HG03354 (cell line): ENCODE measurements around the gene TNRC6C.
"Not testable (repeated sequence)": the region's sequence is repeated elsewhere in the genome, so short reads cannot be mapped to it uniquely, and the experiment has no call there.

Source experiments
- ATAC-seq: cut with Tn5 transposase; IDR thresholded peaks from one replicate; pipeline ENCODE4 v1.9.1; 2021; ENCODE audit warnings: mild to moderate bottlenecking; ENCODE audit not compliant: unreplicated experiment, poor library complexity, severe bottlenecking

Gene TNRC6C

DNA sequence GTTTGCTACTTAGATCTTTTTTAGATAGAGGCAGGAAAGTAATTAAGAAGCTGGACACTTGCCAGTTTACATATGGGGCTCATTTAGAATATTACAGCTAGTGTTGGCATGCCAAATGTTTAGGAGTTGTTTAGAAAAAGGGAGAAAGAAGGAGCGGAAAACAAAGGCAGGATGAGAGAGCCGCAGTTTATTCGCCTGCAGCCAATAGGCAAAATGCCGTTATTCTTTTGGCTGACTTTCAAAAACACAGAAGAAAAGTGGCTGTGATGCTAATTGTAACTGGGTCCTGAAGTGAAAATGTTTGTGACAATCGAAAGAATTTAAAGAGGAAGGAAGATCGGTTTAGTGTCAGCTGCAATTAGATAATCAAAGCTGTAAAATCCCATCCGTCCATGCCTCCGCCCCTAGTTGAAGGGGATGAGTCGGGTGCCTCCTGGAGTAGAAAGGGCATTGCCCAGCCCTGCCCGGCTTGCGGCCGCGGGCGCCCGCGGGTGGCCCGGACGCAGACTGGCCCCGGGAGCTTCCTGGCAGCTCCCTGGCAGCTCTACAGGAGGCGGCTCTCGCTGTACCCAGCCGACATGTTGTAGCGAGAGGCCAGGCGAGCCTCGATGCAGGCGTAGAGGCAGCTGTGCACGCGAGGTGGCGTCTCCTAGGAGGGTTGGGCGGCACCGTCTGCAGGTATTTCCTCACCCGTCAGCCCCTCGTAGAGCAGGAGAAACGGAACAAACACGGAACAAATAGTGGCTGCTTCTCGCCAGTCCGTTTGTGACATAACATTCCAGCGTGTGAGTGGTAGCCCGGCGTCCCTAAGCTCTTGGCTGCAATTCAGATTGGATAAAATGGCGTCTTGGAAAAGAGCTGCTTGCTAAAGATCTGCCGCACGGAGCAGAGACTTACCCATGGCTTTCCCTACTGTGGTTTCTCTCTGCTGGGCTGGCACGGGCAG is 82.2 kb downstream of the TNRC6C start:
- no peak for ATAC-seq

DNA sequence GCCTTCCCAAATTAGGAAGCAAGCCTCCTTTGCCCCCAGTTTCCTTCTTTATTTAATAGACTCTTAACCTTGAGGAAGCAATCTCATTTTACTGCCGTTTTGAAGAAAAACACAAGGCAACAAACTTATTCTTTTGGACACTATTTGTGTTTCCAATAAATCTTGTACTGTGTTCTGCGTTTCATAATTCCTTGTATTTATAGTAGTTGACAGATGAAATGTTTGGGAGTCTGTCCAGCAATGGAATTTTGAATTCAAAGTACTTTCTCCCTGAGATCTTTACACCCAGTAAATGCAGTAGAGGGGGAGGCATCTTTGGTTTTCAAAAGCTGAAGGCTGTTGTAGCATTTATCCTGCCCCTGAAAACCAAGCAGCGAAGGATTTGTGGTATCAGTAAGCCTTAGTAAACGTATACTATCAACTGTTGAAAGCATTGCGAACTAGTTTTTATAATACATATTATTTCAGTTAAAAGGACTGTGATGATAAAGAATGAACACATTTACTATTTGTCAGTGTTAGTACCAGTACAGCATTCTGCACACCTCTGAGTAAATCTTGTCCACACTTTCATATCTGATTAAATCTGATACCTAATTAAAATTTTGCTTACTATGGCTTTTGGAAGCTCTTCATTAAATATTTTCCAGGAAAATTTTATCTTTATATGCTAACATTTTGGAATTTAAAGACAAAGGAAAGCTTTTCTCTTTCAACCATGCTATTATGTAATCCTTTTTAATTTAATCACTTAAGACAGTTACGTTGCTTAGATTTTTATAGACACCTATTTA is 83.1 kb downstream of the TNRC6C start:
- no peak for ATAC-seq

- ATAC-seq, result no peak
Measured at GRCh38 chr17:78042542-78042941, 84.0 kb downstream of the TNRC6C start.

GRCh38 chr17:78043031-78043430 is 84.5 kb downstream of the TNRC6C start:
- no peak for ATAC-seq

DNA sequence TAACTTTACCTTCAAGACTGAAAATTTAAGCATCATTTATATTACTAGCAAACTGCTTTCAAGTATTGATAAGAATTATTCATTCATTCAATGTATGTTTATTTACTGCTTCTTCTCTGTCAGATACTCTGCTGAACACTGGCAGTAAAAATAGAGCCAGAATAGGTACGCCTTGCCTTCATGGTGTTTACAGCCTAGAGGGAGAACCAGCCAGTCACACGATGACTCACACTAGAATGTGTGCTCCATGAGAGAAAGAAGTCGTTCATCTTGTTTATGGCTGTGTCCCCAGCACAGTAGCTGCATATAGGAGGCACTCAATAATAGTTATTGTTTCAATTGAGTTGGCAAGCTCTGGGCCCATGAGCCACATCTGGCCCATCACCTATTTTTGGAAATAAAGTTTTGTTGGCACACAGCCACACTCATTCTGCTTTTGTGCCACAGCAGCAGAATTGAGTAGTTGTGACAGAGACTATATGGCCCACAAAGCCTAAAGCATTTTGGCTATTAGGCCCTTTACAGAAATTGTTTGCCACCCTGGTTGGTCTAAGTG is 85.9 kb downstream of the TNRC6C start:
- ATAC-seq, result no peak

DNA sequence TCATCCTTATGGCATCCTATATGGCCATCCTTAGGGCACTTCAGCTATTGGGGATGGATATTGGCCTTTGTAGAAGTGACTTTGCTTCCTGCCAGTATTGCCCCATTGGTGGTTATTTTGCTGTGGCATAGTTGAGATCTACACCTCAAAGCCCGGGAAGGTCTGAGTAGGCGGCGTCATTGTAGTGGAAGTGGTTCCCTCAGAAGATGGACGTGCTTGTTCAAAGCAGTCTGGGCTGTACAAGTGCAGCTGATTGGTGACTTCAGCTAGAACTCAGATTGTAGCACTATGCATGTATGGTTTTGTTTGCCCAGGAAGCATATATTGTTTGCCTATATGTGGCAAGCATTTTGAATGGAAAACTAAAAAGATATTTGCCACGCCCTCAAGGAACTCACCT is 86.8 kb downstream of the TNRC6C start:
- ATAC-seq, result no peak

GRCh38 chr17:78046923-78047322 is 88.4 kb downstream of the TNRC6C start:
- ATAC-seq, result no peak

- no peak for ATAC-seq
Measured at GRCh38 chr17:78048346-78049292, 90.1 kb downstream of the TNRC6C start.

DNA sequence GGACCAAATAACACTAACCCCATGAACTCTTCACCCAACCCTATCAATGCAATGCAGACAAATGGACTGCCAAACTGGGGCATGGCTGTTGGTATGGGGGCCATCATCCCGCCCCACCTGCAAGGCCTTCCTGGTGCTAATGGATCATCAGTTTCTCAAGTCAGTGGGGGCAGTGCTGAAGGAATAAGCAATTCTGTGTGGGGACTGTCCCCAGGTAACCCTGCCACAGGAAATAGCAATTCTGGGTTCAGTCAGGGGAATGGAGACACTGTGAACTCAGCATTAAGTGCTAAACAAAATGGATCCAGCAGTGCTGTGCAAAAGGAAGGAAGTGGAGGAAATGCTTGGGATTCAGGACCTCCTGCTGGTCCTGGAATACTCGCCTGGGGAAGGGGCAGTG is 91.1 kb downstream of the TNRC6C start:
- ATAC-seq, result no peak

DNA sequence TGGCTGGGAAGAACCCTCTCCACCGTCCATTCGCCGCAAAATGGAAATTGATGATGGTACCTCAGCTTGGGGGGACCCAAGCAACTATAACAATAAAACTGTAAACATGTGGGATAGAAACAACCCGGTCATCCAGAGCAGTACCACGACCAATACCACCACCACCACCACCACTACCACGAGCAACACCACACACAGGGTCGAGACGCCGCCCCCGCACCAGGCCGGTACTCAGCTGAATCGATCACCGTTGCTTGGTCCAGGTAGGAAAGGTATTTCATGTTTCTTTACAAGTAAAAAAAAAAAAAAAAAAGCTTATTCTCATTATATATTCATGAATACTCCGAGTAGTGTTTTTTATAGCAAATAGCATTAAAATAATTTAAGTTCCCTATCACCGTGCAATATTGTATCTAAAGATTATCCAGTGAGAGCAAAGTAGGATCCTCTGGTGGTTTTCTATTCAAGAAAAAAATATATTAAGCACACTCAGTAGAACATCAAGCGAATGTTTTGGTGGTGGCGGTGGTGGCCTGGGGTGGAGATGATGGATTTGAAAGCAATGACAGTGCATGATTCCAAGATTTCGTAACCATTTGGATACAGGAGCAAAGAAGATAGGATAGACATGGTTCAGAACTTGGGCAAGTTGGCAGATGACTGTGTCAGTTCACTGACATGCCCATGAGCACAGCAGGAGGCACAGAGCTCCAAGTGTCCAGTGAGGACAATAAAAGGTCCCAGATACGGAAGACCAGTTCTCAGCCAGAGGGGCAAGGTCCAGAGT is 92.9 kb downstream of the TNRC6C start:
- no peak for ATAC-seq

DNA sequence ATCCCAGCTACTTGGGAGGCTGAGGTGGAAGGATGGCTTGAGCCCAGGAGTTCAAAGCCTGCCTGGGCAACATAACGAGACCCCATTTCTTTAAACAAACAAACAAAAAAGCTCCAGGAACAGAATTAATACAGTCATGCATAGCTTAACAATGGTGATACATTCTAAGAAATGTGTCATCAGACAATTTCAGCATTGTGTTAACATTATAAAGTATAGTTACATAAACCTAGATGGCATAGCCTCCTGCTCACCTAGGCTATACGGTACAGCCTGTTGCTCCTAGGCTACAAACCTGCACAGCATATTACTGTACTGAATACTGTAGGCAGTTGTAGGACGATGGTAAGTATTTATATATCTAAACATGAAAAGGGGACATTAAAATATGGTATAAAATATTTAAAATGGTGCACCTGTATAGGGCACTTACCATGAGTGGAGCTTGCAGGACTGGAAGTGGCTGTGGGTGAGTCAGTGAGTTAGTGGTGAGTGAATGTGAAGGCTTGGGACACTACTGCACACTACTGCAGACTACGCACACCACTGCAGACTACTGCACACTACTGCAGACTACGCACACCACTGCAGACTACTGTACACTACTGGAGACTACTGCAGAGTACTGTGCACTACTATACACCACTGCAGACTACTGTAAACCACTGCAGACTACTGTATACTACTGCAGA is 95.4 kb downstream of the TNRC6C start:
- no peak for ATAC-seq

GRCh38 chr17:78057113-78057740 is 98.7 kb downstream of the TNRC6C start:
- ATAC-seq, result no peak

DNA sequence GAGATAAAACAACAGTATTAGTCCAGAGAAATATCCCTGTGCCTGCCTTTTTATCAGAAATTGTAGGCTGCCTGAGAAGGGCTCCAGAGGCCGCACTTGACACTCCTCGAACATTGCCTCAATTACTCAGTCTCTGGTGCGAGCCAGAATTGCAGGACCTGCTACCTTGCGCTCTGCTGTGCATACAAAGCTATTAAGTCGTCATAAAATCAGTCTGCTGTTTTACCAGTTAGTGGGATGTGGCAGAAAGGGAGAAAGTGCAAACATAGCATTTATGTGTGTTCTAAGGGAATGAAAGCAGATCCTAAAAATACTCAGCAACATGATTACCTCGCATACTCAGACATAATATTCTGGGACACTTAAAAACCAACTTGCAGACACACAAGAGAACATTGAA is 99.5 kb downstream of the TNRC6C start:
- ATAC-seq, result no peak

DNA sequence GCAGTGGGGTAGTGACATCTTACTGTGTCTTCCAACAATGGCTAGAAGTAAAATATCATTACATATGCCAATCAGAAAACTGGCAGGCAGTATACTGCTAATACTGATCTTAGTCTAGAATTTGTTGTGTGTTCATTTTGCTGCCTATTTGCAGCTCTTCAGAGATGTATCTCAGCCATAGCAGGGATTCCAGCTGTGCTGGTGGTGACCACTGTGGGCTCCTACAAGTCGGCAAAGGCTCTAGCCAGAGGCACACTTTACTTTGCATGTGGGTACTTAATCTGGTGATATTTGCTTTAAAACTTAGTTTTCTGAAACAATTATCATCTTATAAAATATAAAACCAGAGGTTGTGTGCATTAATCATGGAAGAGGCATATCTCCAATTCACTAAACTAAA is 100.1 kb downstream of the TNRC6C start:
- ATAC-seq, result no peak

GRCh38 chr17:78062596-78062995 is 104.1 kb downstream of the TNRC6C start:
- no peak for ATAC-seq

GRCh38 chr17:78063489-78063888 is 105.0 kb downstream of the TNRC6C start:
- ATAC-seq, result no peak

DNA sequence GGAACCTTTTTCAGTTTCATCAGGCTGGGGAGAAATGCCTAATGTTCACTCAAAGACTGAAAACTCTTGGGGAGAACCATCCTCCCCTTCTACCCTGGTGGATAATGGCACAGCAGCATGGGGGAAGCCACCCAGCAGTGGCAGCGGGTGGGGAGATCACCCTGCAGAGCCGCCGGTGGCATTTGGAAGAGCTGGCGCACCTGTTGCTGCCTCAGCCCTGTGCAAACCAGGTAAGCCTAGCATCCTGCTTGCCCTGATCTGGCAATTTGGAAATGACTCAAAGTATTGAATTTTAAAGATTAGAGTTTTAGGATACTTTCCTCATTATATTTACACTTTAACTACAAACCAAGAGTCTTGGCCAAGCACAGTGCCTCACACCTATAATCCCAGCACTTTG is 106.2 kb downstream of the TNRC6C start:
- no peak for ATAC-seq

DNA sequence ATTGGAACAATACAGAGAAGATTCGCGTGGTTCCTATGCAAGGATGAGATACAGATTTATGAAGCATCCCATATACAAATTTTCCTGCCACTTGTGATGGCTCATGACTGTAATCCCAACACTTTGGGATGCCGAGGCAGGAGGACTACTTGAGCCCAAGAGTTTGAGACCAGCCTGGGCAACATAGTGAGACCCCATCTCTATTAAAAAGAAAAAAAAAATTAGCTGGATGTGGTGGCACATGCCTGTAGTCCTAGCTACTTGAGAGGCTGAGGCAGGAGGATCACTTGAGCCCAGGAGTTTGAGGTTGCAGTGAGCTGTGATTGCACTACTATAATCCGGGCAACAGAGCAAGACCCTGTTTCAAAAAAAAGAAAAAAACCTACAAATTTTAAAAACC is 108.5 kb downstream of the TNRC6C start:
- not testable (repeated sequence) for ATAC-seq
